T47D (cell line): Measurements from ENCODE around the gene ZBED5.
"Not testable (repeated sequence)": the region's sequence is repeated elsewhere in the genome, so short reads cannot be mapped to it uniquely, and the experiment has no call there.

Source experiments
- DNase-seq, 2 experiments: peaks; one replicate each; pipeline versions ENCODE4 v3.0.0 to v3.0.0-alpha.2; 2011 to 2012; ENCODE audit warnings: low read depth in 1 of 2, low spot score in 1 of 2
- JUND ChIP-seq: IDR thresholded peaks from 2 replicates; pipeline ENCODE4 v1.6.1; 2012; ENCODE audit warnings: low read depth
- in situ Hi-C: cut with HindIII; loops from 2 replicates; pipeline ENCODE4 v1.10.0; 2016; ENCODE audit warnings: low sequenced_read_pairs, low pct_unique_long_range_greater_than_20kb

The ZBED5 gene

DNA sequence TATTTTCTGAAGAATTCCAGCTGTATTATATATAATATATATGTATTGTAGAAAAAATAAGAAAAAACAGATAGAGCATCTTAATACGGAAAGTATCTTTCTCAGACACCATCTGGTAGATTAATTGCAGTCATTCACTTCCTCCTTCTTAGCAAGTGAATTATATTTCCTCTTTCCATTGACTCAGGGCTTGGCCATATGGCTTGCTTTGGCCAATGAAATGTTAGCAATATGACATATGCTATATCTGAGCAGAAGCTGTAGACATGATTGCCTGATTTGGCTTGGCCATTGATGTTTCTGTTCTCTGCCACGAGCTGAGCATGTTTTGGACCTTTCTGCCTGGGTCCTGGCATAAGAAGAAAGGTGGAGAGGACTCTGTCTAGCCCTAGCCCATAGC lies 34.4 kb upstream of the ZBED5 start:
- DNase-seq = no peak
- no peak for TF ChIP-seq JUND
- in situ Hi-C loops = no loop called here

DNA sequence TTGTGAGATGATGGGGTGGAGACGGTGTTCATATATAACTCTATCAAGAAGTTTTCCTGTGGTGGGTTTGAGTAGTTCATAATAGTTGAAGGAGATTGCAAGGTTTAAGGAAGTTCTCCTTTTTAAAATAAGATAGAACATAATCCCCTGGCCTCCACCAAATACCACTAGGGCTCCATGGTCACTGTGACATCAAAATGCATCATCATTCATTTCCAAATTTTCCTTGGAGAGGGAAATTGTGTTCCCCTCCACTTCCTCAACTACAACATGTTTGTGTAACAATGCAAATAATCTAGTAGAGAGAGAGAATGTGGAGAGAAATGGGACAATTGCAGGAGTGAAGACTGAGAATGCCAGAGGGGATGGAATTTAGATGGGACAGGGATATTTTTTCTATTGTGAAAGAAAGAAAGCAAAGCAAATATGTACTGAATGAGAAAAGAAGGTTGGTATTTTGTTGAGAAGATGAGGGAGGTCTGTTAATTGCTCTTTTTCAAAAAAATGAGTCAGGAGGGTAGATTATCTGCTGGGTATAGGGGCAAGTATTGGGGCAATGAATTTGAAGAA lies 33.4 kb upstream of the ZBED5 start:
- in situ Hi-C loops = no loop called here
- DNase-seq = no peak
- TF ChIP-seq JUND = no peak

DNA sequence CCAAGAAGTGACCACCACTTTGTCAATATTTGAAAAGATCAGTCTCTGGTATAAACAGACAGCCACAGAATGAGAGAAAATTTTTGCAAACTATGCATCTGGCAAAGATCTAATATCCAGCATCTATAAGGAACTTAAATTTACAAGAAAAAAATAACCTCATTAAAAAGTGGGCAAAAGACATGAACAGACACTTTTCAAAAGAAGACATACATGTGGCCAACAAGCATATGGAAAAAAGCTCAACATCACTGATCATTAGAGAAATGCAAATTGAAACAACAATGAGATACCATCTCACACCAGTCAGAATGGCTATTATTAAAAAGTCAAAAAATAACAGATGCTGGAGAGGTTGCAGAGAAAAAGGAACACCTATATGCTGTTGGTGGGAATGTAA lies 32.2 kb upstream of the ZBED5 start:
- DNase-seq, in situ Hi-C loops: not testable (repeated sequence)

DNA sequence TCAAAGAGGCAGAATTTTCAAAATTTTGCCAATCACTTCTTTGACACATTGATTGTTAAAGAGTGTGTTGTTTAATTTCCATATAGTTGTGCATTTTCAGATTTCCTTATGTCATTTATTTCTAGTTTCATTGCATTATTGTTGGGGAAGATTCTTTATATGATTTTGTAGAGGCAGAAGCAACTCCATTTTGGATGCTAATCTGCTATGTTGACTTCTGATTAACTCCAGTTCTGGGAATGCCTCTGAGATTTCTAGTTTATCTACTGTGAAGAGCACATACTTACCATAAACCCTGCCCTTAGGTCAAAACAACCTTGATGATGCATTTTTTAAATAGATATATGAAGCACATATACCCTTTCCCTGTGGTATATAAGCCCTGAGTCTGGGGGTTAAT lies 29.5 kb upstream of the ZBED5 start:
- DNase-seq = no peak
- in situ Hi-C loops = no loop called here
- no peak for TF ChIP-seq JUND

DNA sequence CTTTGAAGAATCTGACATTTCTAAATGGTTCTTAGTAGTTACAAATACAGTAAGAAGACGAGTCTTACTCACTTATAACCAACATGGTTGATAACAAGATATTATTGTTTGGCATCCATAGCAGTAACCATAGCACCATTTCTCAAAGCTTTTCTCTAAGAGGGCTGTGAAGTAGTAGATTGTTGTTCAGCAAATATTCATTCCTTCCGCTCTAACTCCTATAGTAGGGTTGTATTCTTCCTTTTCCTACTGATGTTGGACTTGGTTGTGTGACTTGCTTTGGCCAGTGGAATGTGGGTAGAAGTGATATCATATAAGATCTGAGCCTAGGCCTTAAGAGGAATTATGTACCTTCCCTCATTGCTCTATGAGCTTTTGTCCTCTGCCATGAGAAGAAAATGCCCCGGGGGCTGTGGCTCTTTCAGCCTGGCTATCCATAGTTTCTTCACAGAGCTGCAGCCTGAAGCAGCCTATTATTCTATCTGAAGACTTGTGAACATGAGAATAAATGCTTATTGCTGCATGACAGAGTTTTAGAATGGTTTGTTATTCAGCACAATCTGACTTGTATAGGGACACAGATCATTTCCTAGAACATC lies 28.9 kb upstream of the ZBED5 start:
- TF ChIP-seq JUND = no peak
- peak in 1 of 2 experiments; percentile 65 for DNase-seq
- in situ Hi-C loops = no loop called here

DNA sequence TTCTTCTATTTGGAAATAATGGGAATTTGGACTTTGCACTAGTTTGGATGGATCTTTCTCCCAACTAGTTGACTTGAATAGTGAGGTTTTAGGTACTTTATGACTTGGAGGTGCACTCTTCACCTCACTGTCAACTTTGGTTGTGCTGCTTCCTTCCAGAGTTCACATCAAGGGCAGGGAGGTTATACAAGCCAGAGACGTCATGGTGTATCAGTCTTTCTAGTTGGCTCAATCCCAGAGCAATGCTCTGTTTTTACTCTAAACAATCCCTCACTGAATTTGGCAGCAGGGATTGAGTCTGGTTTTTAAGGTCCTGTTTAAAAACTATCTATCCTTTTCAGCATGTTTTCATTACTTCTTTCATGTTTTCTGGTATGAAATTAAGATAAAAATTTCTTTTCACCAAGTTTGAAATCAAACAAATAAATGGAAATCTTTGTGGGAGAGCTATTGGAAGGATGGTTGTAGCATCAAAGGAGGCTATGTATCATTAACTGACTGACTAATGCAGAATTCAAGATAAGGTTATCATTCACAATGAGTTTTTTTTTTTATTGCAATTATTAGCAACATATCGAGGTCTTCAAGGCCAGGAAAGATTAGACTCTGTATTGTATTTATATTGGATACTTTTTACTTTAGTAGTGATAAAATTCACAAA lies 28.0 kb upstream of the ZBED5 start:
- no peak for DNase-seq
- TF ChIP-seq JUND = no peak
- in situ Hi-C loops = no loop called here

DNA sequence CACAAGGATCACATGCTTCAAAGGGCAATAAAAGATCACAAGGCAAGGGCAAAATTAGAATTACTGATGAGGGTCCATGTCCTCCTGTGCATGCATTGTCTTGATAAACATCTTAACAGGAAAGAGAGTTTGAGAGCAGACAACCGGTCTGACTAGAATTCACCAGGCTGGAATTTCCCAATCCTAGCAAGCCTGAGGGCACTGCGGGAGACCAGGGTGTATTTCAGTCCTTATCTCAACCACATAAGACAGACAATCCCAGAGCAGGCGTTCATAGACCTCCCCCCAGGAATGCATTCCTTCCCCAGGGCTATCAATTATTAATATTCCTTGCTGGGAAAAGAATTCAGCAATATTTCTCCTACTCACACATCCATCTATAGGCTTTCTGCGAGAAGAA lies 26.4 kb upstream of the ZBED5 start:
- peak in 1 of 2 experiments; percentile 74 for DNase-seq
- in situ Hi-C loops = not testable (repeated sequence)

DNA sequence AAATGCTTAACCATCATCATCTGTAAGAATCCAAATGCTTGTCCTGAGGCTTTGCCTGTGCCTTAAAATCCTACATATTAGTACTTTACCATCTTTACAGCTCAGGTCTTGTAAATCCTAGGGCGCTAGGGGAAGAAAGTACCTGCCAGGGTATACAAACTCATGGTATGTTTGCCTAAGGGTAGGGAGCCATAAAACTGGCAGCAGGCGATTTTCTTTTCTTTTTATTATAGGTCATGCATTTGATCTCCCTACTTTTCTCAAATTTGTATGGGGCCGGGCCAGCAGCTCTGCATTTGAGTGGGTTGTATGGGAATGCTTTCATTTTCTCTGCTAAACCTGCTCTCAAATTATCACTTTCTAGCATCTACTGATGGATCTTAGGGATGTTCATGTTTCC lies 24.0 kb upstream of the ZBED5 start:
- no peak for DNase-seq
- 0 out of 2 replicates have a peak, but pooled peaks have one; percentile 31 for TF ChIP-seq JUND
- in situ Hi-C loops = no loop called here

DNA sequence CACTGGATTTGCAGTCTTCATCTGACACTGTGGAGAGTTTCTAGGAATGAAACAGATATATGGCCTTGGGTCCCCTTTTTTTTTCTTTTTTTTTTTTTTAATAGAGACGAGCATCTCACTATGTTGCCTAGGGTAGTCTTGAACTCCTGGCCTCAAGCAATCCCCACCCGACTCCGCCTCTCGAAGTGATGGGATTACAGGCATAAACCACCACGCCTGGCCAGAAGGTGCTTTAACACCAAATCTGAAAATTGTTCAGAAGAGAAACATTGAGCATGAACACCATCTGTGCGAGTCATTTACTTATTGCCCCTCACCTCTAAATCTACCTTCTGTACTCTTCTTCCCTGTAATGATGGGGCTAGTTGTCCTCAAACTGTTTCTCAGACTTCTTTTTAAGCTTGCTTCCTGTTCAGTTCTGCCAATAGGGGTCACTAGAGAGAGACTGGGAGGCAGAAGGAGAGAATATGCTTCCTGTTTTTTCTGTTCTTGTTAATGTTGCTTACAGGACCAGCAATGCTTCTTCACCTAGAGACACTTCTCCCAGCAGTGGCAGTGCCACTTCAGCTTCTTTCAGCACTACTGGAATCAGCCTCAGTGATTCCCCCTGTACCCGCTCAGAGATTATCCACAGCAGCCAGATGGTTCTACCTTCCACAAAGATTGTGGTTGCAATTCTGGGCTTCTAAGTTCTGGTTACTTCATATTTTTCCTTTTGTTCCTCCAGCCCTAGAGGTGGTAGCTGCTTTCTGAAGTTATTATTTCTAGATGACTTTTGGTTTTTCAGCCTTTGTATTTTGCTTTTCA lies 20.8 kb upstream of the ZBED5 start:
- DNase-seq = peak in 1 of 2 experiments; percentile 85
- in situ Hi-C loops = no loop called here
- TF ChIP-seq JUND = no peak

DNA sequence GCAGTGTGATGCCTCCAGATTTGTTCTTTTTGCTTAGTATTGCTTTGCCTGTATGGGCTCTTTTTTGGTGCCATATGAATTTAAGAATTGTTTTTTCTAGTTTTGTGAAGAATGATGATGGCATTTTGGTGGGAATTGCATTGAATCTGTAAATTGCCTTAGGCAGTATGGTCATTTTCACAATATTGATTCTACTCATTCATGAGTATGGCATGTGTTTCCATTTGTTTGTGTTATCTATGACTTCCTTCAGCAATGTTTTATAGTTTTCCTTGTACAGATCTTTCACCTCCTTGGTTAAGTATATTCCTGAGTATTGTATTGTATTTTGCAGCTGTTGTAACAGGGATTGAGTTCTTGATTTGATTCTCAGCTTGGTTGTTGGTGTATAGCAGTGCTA lies 18.3 kb upstream of the ZBED5 start:
- DNase-seq = peak in 1 of 2 experiments; percentile 60
- in situ Hi-C loops = no loop called here
- TF ChIP-seq JUND = peak; percentile 43; the same call in 1 of the 2 replicates

DNA sequence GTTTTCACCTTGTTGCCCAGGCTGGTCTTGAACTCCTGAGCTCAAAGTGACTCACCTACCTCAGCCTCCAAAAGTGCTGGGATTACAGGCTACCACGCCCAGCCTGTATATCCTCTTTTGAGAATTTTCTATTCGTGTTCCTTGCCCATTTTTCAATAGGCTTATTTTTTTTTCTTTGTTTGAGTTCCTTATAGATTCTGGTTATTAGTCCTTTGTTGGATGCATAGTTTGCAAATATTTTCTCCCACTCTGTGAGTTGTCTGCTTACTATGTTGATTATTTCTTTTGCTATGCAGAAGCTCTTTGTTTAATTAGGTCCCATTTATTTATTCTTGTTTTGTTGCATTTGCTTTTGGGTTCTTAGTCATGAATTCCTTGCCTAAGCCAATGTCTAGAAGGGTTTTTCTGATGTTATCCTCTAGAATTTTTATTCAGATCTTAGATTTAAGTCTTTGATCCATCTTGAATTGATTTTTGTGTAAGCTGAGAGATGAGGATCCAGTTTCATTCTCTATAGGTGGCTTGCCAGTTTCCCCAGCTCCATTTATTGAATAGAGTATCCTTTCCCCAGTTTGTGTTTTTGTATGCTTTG lies 17.7 kb upstream of the ZBED5 start:
- in situ Hi-C loops = no loop called here
- DNase-seq = peak in 1 of 2 experiments; percentile 85
- peak; percentile 92 for TF ChIP-seq JUND

DNA sequence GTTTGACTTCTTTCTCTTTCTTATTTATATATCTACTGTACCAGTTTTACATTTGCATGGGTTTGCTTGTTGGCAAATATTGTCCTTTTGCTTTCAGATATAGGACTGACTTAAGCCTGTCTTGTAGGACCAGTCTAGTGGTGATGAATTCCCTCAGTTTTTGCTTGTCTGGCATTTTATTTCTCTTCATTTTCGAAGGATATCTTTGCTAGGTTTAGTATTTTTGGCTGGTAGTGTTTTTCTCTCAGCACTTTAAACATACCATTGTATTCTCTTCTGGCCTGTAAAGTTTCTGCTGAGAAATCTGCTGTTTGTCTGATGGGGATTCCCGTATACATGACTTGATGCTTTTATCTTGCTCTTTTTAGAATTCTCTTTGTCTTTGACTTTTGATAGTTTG lies 14.2 kb upstream of the ZBED5 start:
- no peak; the same call in 1 of the 2 replicates for TF ChIP-seq JUND
- in situ Hi-C loops = no loop called here
- no peak for DNase-seq
